Gastroesophageal sphincter (tissue), 3 donors: Measurements from ENCODE around the gene LDLRAD4.

ENCODE experiments used
- EP300 ChIP-seq: sonication (generic); formaldehyde crosslinking; IDR thresholded peaks from one replicate; pipeline ENCODE4 v1.6.1; 2017; ENCODE audit warnings: antibody characterized with exemption, mild to moderate bottlenecking
- POLR2A ChIP-seq, 2 donors: fragments of 450-650 bp; IDR thresholded peaks; one replicate each; pipeline ENCODE4 v1.6.1; 2017; ENCODE audit warnings: antibody characterized with exemption in 2 of 2, mild to moderate bottlenecking in 2 of 2, moderate library complexity in 1 of 2
- POLR2AphosphoS5 ChIP-seq: sonication (generic); formaldehyde crosslinking; IDR thresholded peaks from one replicate; pipeline ENCODE4 v1.6.1; 2017; ENCODE audit warnings: antibody characterized with exemption
- TF ChIP-seq, protein P1 (sequence below), 4 experiments: fragments of 200-600 bp in 2 of 4; fragments of 450-650 bp in 2 of 4; sonication (generic) in 1 of 4; IDR thresholded peaks; one replicate each; pipeline ENCODE4 v1.5.1; 2017 to 2019; ENCODE audit warnings: antibody characterized with exemption in 4 of 4, mild to moderate bottlenecking in 2 of 4, moderate library complexity in 2 of 4

DNA sequence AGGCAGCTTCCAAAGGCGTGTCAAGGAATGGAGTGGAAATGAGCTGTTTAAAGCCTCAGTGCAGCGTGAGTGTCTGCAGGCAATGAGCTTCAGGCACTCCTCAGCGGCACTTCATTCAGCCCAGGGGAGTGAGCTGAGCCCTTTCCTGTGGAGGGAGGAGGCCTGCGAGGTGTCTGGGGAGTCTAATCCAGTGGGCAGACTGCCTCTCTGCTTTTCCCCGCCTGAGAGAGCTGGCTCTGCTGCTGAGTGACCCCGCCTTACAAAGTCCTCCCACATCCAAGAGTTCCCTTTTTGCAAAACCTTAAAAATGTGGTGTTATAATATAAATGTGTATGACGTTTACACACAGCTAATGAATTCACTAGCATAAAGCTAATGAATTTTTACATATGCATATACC is 7.0 kb upstream of the LDLRAD4 start:
- TF ChIP-seq EP300 (no peak), POLR2A (IDR thresholded peaks at IDR 0.05) (no peak), POLR2AphosphoS5 (no peak)
- TF ChIP-seq, protein P1, sequence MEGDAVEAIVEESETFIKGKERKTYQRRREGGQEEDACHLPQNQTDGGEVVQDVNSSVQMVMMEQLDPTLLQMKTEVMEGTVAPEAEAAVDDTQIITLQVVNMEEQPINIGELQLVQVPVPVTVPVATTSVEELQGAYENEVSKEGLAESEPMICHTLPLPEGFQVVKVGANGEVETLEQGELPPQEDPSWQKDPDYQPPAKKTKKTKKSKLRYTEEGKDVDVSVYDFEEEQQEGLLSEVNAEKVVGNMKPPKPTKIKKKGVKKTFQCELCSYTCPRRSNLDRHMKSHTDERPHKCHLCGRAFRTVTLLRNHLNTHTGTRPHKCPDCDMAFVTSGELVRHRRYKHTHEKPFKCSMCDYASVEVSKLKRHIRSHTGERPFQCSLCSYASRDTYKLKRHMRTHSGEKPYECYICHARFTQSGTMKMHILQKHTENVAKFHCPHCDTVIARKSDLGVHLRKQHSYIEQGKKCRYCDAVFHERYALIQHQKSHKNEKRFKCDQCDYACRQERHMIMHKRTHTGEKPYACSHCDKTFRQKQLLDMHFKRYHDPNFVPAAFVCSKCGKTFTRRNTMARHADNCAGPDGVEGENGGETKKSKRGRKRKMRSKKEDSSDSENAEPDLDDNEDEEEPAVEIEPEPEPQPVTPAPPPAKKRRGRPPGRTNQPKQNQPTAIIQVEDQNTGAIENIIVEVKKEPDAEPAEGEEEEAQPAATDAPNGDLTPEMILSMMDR (IDR thresholded peaks at IDR 0.05) = no peak
